HepG2 (cell line): ENCODE results near the gene CLDN16. TPM values are rescaled to one million over a fixed set of nuclear protein-coding genes. Genes with fewer than 3 reads are reported as not detected.

Experiments
- ATAC-seq: fragments of 200-7000 bp; cut with Tn5 transposase; 3 replicates; pipeline ENCODE4 v1.9.1; 2020; ENCODE audit warnings: mild to moderate bottlenecking, moderate library complexity
- BruUV-seq: library from RNA; stranded (reverse); fragments of 400-500 nt; replicated peaks from 2 replicates; lab custom pipeline; 2021; lab: Mats Ljungman, UMichigan
- CTCF ChIA-PET: fragments of 300-600 bp; formaldehyde crosslinking; extraction: SDS; loops from one replicate; lab custom pipeline; 2021; ENCODE audit warnings: low total read pairs, inconsistent platforms, low intra/inter-chr PET ratio; lab: Yijun Ruan, JAX
- POLR2A ChIA-PET: fragments of 350-600 bp; sonication (Branson Sonifier 250); formaldehyde crosslinking; loops from one replicate; lab custom pipeline; 2020; ENCODE audit warnings: antibody characterized with exemption, inconsistent platforms; lab: Yijun Ruan, JAX
- DNase-seq: peaks from one replicate; pipeline ENCODE4 v3.0.0-alpha.2; 2015; ENCODE audit warnings: low spot score
- FAIRE-seq: peaks from 3 replicates; lab custom pipeline; 2011; peaks lifted over from hg19 to GRCh38; lab: Jason Lieb, UNC
- H2AFZ ChIP-seq: one replicate; pipeline ENCODE4 v1.6.1; 2011; ENCODE audit warnings: low read length, inconsistent platforms
- H3K27ac ChIP-seq: fragments of 300-600 bp; 3 replicates; pipeline ENCODE4 v1.8.0; 2011; ENCODE audit warnings: mixed run types, mild to moderate bottlenecking, mixed read lengths, low read length, inconsistent platforms; ENCODE audit not compliant: insufficient read depth; ENCODE audit errors: extremely low read length
- H3K27me3 ChIP-seq, 2 experiments: fragments of 200-600 bp in 1 of 2; 2 replicates in 1 of 2; 3 replicates in 1 of 2; pipeline versions ENCODE4 v1.6.0 to v1.8.0; 2011; ENCODE audit warnings: low read length in 2 of 2, mild to moderate bottlenecking in 2 of 2, moderate library complexity in 2 of 2, inconsistent platforms in 1 of 2; ENCODE audit not compliant: insufficient read depth in 2 of 2, control insufficient read depth in 1 of 2
- H3K36me3 ChIP-seq, 2 experiments: fragments of 200-600 bp in 1 of 2; replicated peaks in 1 of 2; 2 replicates in 1 of 2; 3 replicates in 1 of 2; pipeline versions ENCODE4 v1.5.1 to v1.8.0; 2011; ENCODE audit warnings: low read length in 2 of 2, inconsistent platforms in 1 of 2; ENCODE audit not compliant: insufficient read depth in 2 of 2, control insufficient read depth in 1 of 2
- H3K4me1 ChIP-seq: 2 replicates; pipeline ENCODE4 v1.5.1; 2012; ENCODE audit warnings: low read length, inconsistent platforms; ENCODE audit not compliant: insufficient read depth
- H3K4me2 ChIP-seq: 2 replicates; pipeline ENCODE4 v1.6.0; 2011; ENCODE audit warnings: low read depth, low read length, inconsistent platforms
- H3K4me3 ChIP-seq, 3 experiments: fragments of 200-600 bp in 1 of 3; sonication (generic), shearing (Covaris generic) in 1 of 3; replicated peaks in 1 of 3; 2 replicates each; pipeline ENCODE4 v1.5.1; 2011 to 2016; ENCODE audit warnings: low read length in 3 of 3, inconsistent platforms in 2 of 3, low read depth in 2 of 3, mild to moderate bottlenecking in 2 of 3, control low read depth in 1 of 3, mixed read lengths in 1 of 3; ENCODE audit not compliant: insufficient read depth in 1 of 3
- H3K79me2 ChIP-seq: one replicate; pipeline ENCODE4 v1.6.1; 2011; ENCODE audit warnings: low read length, inconsistent platforms; ENCODE audit not compliant: insufficient read depth
- H3K9ac ChIP-seq: 2 replicates; pipeline ENCODE4 v1.6.0; 2011; ENCODE audit warnings: mild to moderate bottlenecking, low read depth, low read length, inconsistent platforms; ENCODE audit not compliant: insufficient read depth
- H3K9me3 ChIP-seq: 2 replicates; pipeline ENCODE4 v1.5.1; 2012; ENCODE audit warnings: mild to moderate bottlenecking, low read length
- H4K20me1 ChIP-seq: 2 replicates; pipeline ENCODE4 v1.6.0; 2011; ENCODE audit warnings: inconsistent platforms, mild to moderate bottlenecking, low read length, moderate library complexity; ENCODE audit not compliant: insufficient read depth
- ETV5 ChIP-seq: IDR thresholded peaks from 2 replicates; pipeline ENCODE4 v1.6.1; 2018; ENCODE audit warnings: missing biosample characterization, missing genetic modification reagents, inconsistent platforms, borderline replicate concordance
- HIVEP1 ChIP-seq: sonication (generic); formaldehyde crosslinking; IDR thresholded peaks from 2 replicates; pipeline ENCODE4 v1.4.0; 2020; ENCODE audit warnings: mild to moderate bottlenecking, missing genetic modification reagents
- PRDM10 ChIP-seq: sonication (generic); formaldehyde crosslinking; IDR thresholded peaks from 2 replicates; pipeline ENCODE4 v1.4.0; 2020; ENCODE audit warnings: low read depth, missing genetic modification reagents
- SIN3B ChIP-seq: fragments of 150-350 bp; IDR thresholded peaks from 2 replicates; pipeline ENCODE4 v1.6.1; 2014; ENCODE audit warnings: low read length
- TOE1 ChIP-seq: sonication (generic); formaldehyde crosslinking; IDR thresholded peaks from 2 replicates; pipeline ENCODE4 v1.4.0; 2020; ENCODE audit warnings: mild to moderate bottlenecking, missing genetic modification reagents
- ZBTB3 ChIP-seq: sonication (generic); formaldehyde crosslinking; IDR thresholded peaks from 2 replicates; pipeline ENCODE4 v1.4.0; 2020; ENCODE audit warnings: low read depth, mild to moderate bottlenecking, moderate library complexity, missing genetic modification reagents, borderline replicate concordance
- ZNF367 ChIP-seq: sonication (generic); formaldehyde crosslinking; IDR thresholded peaks from 2 replicates; pipeline ENCODE4 v1.4.0; 2020; ENCODE audit warnings: missing genetic modification reagents, borderline replicate concordance
- in situ Hi-C: cut with HindIII; loops from 2 replicates; pipeline ENCODE4 v1.10.0; 2017; ENCODE audit warnings: low pct_unique_long_range_greater_than_20kb; ENCODE audit not compliant: extremely low pct_ligation_motif_present
- intact Hi-C: fragments of 100-400 bp; cut with micrococcal nuclease; formaldehyde crosslinking; loops from one replicate; pipeline ENCODE4 v1.10.0; 2022; ENCODE audit not compliant: unreplicated experiment
- polyA plus RNA-seq, 8 experiments: library from polyadenylated mRNA; depleted of rRNA in 3 of 8; stranded (reverse) in 7 of 8; unstranded in 1 of 8; fragments of >200 nt; fragmentation: Illumina TruSeq in 4 of 8; extraction: Trizol in 4 of 8; gene quantifications; 2 replicates each; pipeline versions ENCODE4 v1.2.1 to v1.2.3, GENCODE V29; 2011 to 2016; ENCODE audit warnings: low read depth in 4 of 8, missing spikeins in 1 of 8, mixed read lengths in 1 of 8; ENCODE audit not compliant: insufficient read depth in 1 of 8
- total RNA-seq, 5 experiments: library from RNA; depleted of rRNA; stranded (reverse); fragments of >200 nt; fragmentation: Illumina TruSeq; extraction: Trizol; gene quantifications; 2 replicates each; pipeline ENCODE4 v1.2.3, GENCODE V29; 2016; ENCODE audit warnings: low read depth in 1 of 5

CLDN16 gene
- total and polyA plus RNA-seq, 2 of the 13 experiments (the other 11 are each of a cell fraction or from before 2014, with no cell fraction given), result 0.13 to 0.24 TPM

- Histone ChIP-seq H3K9me3 (no peaks in the 10 kb centered on the region), H3K4me1 (peaks cover 34% of the 10 kb centered on the region), H2AFZ (no peak overlapping the region), H3K4me3 (no peak overlapping the region), H3K36me3 (no peaks in the 10 kb centered on the region), H3K27ac (no peak overlapping the region), H4K20me1 (no peaks in the 10 kb centered on the region), H3K27me3 (no peaks in the 10 kb centered on the region), H3K4me2 (no peak overlapping the region), H3K79me2 (no peaks in the 10 kb centered on the region), H3K9ac (no peak overlapping the region)
- POLR2A ChIA-PET, result no interaction called here
- CTCF ChIA-PET, result no interaction called here
- no peak for DNase-seq
- intact Hi-C loops (no loop called here), in situ Hi-C loops (no loop called here)
- ATAC-seq, result no peak
- TF ChIP-seq PRDM10 (CRISPR knock-in tag), result no peak
- TF ChIP-seq TOE1 (CRISPR knock-in tag), result no peak
- no peak for TF ChIP-seq SIN3B
- TF ChIP-seq ETV5 (CRISPR knock-in tag), result no peak
- no peak for TF ChIP-seq HIVEP1 (CRISPR knock-in tag)
- no peak for TF ChIP-seq ZBTB3 (CRISPR knock-in tag)
- no peak for TF ChIP-seq ZNF367 (CRISPR knock-in tag)
- FAIRE-seq, result no peak
- BruUV-seq, result no TSS peak
Measured at GRCh38 chr3:190375246-190375645, 12.7 kb upstream of the CLDN16 start.
